GM12873 (cell line): ENCODE measurements around the gene NDST4.

Experiments
- TF ChIP-seq, protein P1 (sequence below): IDR thresholded peaks from 2 replicates; pipeline ENCODE4 v1.5.1; 2012; ENCODE audit warnings: low read depth, mild to moderate bottlenecking, moderate library complexity, low read length, control low read depth; ENCODE audit not compliant: insufficient read depth; ENCODE audit errors: missing control alignments

Gene NDST4

GRCh38 chr4:114874321-114874720, 239.1 kb downstream of the NDST4 start:
- TF ChIP-seq, protein P1, sequence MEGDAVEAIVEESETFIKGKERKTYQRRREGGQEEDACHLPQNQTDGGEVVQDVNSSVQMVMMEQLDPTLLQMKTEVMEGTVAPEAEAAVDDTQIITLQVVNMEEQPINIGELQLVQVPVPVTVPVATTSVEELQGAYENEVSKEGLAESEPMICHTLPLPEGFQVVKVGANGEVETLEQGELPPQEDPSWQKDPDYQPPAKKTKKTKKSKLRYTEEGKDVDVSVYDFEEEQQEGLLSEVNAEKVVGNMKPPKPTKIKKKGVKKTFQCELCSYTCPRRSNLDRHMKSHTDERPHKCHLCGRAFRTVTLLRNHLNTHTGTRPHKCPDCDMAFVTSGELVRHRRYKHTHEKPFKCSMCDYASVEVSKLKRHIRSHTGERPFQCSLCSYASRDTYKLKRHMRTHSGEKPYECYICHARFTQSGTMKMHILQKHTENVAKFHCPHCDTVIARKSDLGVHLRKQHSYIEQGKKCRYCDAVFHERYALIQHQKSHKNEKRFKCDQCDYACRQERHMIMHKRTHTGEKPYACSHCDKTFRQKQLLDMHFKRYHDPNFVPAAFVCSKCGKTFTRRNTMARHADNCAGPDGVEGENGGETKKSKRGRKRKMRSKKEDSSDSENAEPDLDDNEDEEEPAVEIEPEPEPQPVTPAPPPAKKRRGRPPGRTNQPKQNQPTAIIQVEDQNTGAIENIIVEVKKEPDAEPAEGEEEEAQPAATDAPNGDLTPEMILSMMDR: no peak

- TF ChIP-seq, protein P1: no peak
Observed at GRCh38 chr4:114870987-114871386, 242.4 kb downstream of the NDST4 start.

DNA sequence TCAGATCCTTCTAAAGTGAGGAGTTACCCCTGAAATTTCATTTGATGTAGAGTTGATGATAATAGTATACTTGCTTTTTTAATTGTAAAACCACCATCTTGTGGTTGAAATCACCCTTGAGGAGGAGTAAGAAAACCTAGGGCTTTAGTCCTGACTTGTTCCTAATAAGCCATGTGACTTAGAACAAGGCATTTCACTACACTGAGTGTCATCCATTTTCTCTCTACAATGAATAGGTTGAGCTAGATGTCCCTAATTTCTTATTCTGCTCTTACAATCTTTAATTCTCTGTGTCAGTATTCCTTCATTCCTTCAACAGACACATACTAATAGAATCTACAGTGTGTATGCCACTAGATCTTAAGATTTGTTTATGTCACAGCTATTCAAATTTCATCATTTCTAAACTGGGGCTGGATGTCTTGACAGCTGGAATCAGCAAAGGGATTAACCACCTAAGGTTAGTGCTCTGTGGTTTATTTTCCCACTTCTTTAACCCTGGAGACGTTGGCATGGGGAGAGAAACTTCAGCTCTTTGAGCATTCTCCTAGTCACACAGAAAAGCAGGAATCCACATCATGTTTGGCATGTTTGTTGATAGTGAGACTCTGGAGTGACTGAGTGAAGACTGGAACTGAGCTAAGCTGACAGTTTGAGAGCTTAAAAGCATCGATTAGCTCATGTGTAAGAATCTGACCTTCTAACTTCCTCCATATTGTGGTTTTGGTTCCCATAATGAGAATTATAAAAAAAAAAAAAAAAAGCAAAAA, 246.3 kb downstream of the NDST4 start:
- TF ChIP-seq, protein P1: no peak

DNA sequence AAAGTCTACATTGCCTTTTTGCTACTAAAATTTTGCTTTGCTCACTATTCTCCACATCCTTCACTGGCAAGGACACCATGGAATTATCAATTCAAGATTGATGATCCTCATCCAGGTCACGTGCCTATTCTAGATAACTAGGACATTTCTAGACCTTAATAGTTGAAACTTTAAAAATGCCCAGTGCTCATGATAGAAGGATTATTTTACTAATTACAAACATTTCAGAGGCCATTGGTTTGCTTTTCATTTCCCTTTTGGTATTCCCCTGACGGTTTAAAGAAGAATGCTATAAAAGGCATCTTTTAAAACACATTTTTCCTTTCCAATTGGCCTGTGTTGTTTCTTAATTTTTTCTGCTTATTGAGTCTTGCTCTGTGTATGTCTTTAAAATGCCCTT, 249.4 kb downstream of the NDST4 start:
- TF ChIP-seq, protein P1: no peak

DNA sequence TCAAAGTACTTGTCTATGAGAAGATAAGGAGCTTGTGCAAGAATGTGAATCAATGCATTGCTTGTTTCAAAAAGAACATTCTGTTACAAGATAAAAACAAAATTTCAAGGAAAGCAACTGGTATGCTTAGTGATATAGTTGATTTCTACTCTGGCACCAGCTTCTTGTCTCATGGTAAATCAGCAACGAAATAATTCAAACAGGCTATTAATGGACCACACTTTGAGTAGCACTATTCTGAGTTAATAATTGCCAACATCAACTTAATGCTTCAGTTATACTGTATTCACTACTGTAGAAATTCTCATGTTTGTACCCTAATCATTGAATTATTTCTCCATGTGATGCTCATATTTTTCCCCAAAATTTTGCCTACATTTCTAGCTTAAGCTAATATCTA, 252.6 kb downstream of the NDST4 start:
- TF ChIP-seq, protein P1: no peak

- TF ChIP-seq, protein P1: no peak
Observed at GRCh38 chr4:114857831-114858230, 255.6 kb downstream of the NDST4 start.

GRCh38 chr4:114839986-114840385, 273.4 kb downstream of the NDST4 start:
- TF ChIP-seq, protein P1: no peak
